KOPT-K1 (cell line): ENCODE data around the gene MED16.
"Not testable (repeated sequence)": the region's sequence is repeated elsewhere in the genome, so short reads cannot be mapped to it uniquely, and the experiment has no call there.

Experiments used
- H3K27ac ChIP-seq: fragments of 200-600 bp; sonication (generic); 2 replicates; pipeline ENCODE4 v1.5.1; 2016; ENCODE audit warnings: antibody characterized with exemption, mild to moderate bottlenecking, low read depth, low read length; ENCODE audit not compliant: poor library complexity, severe bottlenecking
- H3K36me3 ChIP-seq: fragments of 200-600 bp; sonication (generic); 2 replicates; pipeline ENCODE4 v1.5.1; 2017; ENCODE audit warnings: antibody characterized with exemption, mild to moderate bottlenecking, low read length, moderate library complexity; ENCODE audit not compliant: insufficient read depth
- H3K9me3 ChIP-seq: fragments of 200-600 bp; sonication (generic); 2 replicates; pipeline ENCODE4 v1.5.1; 2017; ENCODE audit warnings: antibody characterized with exemption, low read length, mild to moderate bottlenecking; ENCODE audit not compliant: insufficient read depth, poor library complexity, severe bottlenecking

Gene MED16

DNA sequence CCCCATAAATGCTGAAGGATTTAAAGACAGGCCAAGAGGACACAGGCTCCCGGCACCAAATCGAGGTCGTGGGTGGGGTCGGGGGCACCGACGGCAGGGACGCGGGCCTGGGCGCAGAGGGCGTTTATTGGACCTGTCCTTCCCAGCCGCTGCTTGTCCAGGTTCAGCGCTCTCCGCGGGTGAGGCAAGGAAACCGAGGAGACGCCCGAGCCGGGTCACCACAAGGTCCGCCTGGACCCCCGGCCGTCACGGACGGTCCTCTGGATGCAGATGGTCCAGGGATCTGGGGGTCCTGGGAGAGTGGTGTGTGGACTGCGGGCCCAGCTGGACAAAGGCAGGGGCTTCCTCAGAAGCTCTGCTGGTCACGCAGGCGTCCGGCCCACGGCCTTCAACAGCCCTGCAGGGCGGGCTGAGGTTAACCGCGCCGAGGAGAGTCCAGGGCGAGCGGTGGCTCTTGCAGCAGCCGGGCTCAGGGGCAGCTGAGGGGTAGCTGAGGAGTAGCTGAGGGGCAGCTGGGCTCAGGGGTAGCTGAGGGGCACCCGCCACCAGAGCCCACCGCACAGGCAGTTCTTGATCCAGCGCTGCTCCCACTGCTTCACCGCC lies 25.0 kb downstream of the MED16 start:
- H3K9me3 ChIP-seq: no peaks in the 10 kb centered on the region
- H3K36me3 ChIP-seq: peaks cover 41% of the 10 kb centered on the region; the same call in 1 of the 2 replicates
- no peak overlapping the region for H3K27ac ChIP-seq

DNA sequence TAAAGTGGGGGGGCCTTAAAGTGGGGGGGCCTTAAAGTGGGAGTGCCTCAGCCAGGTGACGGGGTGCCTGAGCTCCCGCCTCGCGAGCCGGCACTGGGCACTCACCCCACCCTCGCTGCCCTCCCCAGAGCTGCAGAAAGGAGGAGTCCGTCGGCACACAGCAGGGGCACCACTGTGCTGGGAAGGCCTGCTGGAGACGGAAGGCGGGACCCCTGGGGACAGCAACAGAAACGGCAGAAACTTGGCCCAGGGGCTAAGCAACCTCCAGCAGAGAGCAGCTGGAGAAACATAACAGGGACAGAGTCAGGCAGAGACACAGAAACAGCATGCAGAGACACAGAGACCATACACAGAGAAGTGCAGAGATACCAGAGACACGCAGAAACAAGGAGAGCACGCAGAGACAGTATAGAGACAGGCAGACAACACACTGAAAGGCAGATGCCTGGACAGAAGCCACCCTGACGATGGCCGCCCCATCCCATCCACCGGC lies 25.6 kb downstream of the MED16 start:
- Histone ChIP-seq H3K9me3 (no peaks in the 10 kb centered on the region), H3K27ac (no peak overlapping the region), H3K36me3 (peaks cover 41% of the 10 kb centered on the region; the same call in 1 of the 2 replicates)

DNA sequence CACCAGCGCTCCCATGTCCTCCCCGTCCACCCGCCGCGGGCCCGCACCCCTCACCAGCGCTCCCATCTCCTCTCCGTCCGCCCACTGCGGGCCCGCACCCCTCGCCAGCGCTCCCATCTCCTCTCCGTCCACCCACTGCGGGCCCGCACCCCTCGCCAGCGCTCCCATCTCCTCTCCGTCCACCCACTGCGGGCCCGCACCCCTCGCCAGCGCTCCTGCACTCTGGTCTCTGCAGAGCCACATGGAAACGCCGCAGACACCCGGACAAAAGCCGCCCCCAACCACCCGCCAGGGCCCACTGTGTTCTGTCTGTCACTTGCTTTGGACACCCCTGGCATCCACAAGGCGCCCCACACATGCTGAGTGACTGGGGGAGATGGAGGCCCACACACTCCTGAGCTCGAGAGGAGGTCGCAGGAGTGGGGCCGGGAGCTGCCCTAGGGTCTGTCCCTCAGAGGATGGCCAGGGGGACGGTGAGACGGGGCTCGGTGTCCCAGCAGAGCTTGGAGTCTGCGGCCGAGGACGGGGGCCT lies 26.2 kb downstream of the MED16 start:
- no peak overlapping the region for H3K27ac ChIP-seq
- no peaks in the 10 kb centered on the region for H3K9me3 ChIP-seq
- peaks cover 41% of the 10 kb centered on the region; the same call in 1 of the 2 replicates for H3K36me3 ChIP-seq

DNA sequence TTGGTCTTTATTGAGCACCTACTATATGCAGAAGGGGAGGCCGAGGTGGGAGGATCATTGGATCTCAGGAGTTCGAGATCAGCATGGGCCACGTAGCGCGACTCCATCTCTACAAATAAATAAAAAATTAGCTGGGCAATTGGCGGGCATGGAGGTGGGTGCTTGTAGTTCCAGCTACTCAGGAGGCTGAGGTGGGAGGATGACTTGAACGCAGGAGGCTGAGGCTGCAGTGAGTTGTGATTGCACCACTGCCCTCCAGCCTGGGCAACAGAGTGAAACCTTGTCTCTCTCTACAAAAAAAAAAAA lies 29.7 kb downstream of the MED16 start:
- H3K9me3 ChIP-seq: no peaks in the 10 kb centered on the region
- no peak overlapping the region for H3K27ac ChIP-seq
- H3K36me3 ChIP-seq: peaks cover 11% of the 10 kb centered on the region; the same call in 1 of the 2 replicates

DNA sequence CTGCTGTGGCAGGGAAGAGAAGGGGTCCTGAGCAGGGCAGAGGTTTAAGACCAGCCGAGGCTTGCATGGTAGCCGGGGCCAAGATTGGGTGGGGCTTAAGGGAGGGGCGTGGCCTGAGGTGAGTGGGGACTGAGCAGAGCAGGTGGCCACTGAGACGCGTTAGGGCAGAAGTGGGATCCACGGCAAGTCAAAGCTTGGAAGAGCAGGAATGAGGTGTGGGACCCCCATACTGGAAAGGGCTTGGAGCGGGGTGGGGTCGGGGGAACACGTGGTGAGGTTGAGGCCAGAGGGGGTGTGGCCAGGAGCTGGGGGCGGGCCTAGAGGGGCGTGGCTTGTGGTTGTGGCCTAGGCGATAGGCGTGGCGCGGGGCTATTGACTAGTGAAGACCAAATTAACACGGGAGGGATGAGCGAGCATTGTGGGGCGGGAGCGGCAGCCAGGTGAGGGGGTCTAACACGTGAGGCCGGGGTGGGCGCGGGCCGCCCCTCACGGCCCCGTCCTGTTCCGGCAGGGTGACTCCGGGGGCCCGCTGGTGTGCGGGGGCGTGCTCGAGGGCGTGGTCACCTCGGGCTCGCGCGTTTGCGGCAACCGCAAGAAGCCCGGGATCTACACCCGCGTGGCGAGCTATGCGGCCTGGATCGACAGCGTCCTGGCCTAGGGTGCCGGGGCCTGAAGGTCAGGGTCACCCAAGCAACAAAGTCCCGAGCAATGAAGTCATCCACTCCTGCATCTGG lies 30.2 kb downstream of the MED16 start:
- H3K9me3 ChIP-seq: no peaks in the 10 kb centered on the region
- peaks cover 7% of the 10 kb centered on the region; the same call in 1 of the 2 replicates for H3K36me3 ChIP-seq
- H3K27ac ChIP-seq: no peak overlapping the region

DNA sequence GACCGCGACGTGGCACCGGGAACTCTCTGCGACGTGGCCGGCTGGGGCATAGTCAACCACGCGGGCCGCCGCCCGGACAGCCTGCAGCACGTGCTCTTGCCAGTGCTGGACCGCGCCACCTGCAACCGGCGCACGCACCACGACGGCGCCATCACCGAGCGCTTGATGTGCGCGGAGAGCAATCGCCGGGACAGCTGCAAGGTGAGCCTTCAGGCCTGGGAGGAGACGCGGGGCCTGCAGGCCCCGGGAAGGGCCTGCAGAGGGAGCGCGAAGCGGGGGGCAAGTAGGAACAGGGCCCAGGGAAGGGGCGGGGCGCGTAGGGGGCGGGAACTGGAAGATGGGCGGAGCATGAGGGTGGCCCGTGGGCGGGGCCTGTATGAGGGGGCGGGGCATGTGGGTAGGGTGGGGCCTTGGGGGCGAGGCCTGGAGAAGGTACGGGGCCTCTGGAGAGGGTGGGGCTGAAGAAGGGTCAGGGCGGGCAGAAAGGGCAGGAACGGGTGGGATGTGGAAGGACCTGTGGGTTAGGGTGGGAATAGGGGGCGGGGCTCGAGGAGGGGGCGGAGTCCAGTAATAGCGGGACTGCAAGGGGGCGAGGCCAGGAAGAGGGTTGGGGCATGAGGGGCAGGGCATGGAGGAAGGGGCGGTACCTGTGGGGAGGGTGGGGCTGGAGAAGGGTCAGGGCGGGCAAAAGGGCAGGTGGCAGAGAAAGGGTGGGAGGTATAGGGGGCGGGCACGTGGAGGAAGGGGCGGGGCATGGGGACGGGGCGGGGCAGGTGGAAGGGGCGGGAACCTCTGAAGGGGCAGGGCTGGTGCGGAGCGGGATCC lies 31.0 kb downstream of the MED16 start:
- Histone ChIP-seq H3K36me3 (no peaks in the 10 kb centered on the region), H3K9me3 (no peaks in the 10 kb centered on the region), H3K27ac (no peak overlapping the region)

DNA sequence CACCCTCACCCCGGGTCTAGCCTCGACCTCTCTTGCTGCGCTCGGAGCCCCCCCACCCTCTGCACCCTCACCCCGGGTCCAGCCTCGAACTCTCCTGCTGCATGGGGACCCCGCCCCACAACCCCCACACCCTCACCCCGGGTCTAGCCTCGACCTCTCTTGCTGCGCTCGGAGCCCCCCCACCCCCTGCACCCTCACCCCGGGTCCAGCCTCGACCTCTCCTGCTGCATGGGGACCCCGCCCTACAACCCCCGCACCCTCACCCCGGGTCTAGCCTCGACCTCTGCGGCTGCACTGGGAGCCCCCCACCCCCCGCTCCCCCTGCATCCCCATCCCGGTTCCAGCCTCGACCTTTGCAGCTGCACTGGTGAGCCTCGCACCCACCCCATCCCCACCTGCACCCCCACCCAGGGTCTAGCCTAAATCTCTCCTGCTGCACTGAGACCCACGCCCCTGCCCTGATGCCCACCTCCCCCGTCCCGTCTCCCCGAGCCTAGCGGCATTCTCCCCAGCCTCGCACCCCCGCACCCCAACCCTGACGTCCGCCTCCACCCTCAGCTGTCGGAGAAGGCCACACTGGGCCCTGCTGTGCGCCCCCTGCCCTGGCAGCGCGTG lies 31.7 kb downstream of the MED16 start:
- H3K27ac ChIP-seq: no peak overlapping the region
- H3K9me3 ChIP-seq: no peaks in the 10 kb centered on the region
- no peaks in the 10 kb centered on the region for H3K36me3 ChIP-seq

DNA sequence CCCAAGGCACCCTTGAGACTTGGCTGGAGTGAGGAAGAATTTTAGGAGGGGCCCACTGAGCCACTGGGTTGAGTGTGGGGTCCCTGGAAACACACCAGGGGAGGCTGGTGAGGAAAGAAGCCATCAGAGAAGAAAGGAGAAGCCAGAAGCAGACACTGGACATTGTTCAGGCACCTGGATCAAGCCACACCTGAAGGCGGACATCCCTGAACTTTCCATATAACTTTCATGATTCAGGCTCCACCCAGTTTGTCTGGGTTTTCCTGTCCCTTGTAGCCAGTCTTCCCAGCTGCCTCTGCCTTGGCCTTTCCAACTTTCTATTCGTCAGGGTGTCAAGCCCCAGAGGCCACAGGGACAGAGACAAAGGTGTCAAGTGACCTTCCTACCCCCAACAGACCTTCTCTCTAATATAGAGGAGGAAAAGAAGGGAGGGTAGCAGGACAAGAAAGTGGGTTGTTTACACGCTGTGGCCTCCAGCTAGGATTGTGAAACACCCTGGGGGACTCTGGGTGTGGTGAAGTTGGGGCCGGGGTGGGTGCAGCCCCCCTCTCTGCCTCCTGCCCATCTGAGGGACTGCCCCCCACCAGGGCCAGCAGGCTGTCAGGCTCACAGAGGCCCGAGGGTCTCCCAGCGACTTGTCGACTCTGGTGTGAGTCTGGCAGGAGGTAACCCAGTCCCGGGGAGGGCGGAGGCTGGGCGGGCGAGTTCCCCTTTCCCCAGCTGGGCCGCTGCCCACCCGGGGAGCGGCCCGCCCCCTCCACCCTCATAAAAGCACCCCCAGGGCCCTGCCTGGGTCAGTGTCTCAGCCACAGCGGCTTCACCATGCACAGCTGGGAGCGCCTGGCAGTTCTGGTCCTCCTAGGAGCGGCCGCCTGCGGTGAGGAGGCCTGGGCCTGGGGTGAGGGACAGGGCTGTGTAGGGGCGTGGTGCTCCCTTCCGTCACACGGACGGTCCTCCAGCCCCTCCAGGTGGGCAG lies 33.8 kb downstream of the MED16 start, which contains the start of gene CFD:
Gene CFD, plus strand, starts transcription at position 797 of the 976 bp plus-strand sequence. Its CDS starts 26 bp downstream, at position 823.
- no peaks in the 10 kb centered on the region for H3K36me3 ChIP-seq
- H3K27ac ChIP-seq: no peak within 1 kb of the TSS
- H3K9me3 ChIP-seq: no peaks in the 10 kb centered on the region

DNA sequence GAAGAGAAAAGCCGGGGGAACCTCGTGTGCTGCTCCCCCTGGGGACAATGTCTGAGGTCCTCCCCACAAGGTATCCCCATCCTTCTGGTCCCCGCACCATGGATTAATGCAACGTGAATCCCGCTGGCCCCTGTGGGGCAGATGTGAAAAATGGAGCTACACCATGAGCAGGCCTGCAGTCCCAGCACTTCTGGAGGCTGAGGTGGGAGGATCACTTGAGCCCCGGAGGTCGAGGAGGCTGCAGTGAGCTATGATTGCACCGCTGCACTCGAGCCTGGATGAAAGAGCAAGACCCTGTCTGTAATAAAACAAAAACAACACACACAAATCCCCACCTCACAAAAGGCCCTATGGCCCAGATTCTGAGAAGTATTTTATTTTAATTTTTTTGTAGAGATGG lies 34.7 kb downstream of the MED16 start:
- H3K36me3 ChIP-seq: no peaks in the 10 kb centered on the region
- no peaks in the 10 kb centered on the region for H3K9me3 ChIP-seq
- no peak overlapping the region for H3K27ac ChIP-seq

DNA sequence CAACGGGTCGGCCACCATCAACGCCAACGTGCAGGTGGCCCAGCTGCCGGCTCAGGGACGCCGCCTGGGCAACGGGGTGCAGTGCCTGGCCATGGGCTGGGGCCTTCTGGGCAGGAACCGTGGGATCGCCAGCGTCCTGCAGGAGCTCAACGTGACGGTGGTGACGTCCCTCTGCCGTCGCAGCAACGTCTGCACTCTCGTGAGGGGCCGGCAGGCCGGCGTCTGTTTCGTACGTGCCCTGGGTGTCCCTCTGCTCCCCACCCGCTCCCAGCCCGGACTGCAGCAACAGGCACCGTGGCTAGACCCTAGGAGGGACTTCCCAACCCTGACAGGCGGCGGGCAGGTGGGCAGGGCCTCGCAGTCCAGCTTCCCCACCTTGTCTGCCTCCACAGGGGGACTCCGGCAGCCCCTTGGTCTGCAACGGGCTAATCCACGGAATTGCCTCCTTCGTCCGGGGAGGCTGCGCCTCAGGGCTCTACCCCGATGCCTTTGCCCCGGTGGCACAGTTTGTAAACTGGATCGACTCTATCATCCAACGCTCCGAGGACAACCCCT lies 37.3 kb downstream of the MED16 start:
- no peak overlapping the region for H3K27ac ChIP-seq
- H3K36me3 ChIP-seq: no peaks in the 10 kb centered on the region

DNA sequence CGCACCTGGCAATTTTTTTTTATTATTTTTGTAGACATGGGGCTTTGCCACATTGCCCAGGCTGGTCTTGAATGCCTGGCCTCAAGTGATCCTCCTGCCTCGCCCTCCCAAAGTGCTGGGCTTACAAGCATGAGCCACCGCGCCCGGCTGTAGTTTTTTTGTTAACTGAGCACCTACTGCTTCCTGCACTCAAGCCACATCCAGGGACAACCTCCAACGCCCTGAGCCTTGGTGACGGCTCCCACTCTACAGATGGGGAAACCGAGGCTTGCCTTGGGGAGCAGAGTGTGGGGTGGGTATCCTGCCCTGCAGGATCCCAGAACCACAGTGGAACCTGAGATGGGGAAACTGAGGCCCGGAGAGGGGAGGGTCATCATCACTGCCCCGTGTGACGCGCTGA lies 37.8 kb downstream of the MED16 start:
- no peaks in the 10 kb centered on the region for H3K36me3 ChIP-seq
- H3K9me3 ChIP-seq: no peaks in the 10 kb centered on the region
- H3K27ac ChIP-seq: no peak overlapping the region

More for the DNA sequence above, 37.3 kb downstream of the MED16 start:
- H3K9me3 ChIP-seq: no peaks in the 10 kb centered on the region

DNA sequence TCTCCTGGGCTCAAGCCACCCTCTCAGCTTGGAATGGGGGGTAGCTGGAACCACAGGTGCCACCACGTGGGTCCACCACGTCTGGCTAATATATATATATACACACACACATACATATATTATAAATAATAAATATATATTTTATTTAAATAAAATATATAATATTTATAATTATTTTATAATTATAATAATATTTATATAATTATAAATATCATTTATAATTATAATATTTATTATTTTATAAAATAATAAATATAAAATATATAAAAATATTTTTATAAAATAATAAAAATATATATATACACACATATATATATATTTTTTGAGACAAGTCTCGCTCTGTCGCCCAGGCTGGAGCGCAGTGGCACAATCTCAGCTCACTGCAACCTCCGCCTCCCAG lies 38.4 kb downstream of the MED16 start:
- H3K27ac ChIP-seq: no peak overlapping the region
- H3K9me3 ChIP-seq: no peaks in the 10 kb centered on the region
- H3K36me3 ChIP-seq: no peaks in the 10 kb centered on the region

DNA sequence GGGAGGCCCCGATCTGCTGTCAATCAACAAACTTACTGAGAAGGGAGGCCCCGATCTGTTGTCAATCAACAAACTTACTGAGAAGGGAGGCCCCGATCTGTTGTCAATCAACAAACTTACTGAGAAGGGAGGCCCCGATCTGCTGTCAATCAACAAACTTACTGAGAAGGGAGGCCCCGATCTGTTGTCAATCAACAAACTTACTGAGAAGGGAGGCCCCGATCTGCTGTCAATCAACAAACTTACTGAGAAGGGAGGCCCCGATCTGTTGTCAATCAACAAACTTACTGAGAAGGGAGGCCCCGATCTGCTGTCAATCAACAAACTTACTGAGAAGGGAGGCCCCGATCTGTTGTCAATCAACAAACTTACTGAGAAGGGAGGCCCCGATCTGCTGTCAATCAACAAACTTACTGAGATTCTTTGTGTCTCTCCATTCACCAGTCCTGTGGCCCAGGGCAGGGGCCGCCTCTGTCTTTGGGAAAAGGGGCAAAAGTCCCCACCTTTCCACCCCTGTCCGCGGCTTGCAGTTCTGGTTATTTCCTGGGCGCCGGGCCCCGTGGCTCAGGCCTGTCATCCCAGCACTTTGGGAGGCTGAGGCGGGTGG lies 39.3 kb downstream of the MED16 start:
- H3K9me3 ChIP-seq, H3K27ac ChIP-seq, H3K36me3 ChIP-seq: not testable (repeated sequence)
